Superior temporal gyrus (tissue), 1 donor: Measurements from ENCODE around the gene CRYGN.

Experiments used
- DNase-seq: peaks from one replicate; pipeline ENCODE4 v3.0.0-alpha.2; 2016; ENCODE audit errors: extremely low spot score

The CRYGN gene

GRCh38 chr7:151426904-151427704 is 12.8 kb downstream of the CRYGN start:
- DNase-seq, result no peak

DNA sequence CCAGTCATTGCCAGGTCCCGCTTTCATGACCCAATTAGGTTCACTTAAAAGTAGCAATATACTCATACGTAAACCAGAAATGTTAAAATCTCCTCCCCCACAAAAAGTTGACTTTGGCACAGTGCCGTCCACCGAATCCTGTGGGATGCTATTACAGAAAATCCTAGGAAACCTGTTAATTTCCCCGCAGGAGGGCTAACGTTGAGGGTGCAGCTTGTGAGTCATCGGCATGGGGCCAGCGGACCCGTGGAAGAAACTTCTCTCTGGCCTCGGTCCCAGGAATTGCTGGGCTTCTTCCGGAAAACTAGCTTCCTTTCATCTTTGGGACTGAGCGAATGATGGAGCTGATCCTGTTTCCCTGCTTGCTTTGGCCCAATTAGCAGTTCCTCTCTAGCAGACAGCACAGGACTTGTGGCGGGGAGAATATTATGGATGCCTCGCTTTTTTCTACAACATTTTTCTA is 13.5 kb downstream of the CRYGN start:
- no peak for DNase-seq

- no peak for DNase-seq
Measured at GRCh38 chr7:151425670-151426440, 14.1 kb downstream of the CRYGN start.

GRCh38 chr7:151424799-151425198 is 15.1 kb downstream of the CRYGN start:
- no peak for DNase-seq

GRCh38 chr7:151423936-151424335 is 16.0 kb downstream of the CRYGN start:
- DNase-seq, result no peak

DNA sequence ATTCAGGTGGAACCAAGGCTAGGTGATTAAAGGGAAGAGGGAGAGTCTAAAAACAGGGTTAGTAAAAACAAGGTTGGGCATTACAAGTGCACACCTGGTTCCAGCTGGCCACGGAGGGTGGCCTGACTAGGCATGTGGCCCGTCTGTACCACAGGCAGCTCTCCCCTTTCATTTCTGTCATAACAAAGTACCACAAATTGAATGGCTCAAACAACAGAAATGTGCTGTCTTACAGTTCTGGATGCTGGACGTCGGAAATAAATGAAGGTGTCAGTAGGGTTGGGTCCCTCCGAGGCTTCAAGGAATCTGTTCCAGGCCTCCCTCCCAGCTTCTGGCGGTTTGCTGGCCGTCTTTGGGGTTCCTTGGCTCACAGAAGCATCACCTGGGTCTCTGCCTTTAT is 16.7 kb downstream of the CRYGN start:
- no peak for DNase-seq

- DNase-seq, result no peak
Measured at GRCh38 chr7:151422212-151422611, 17.7 kb downstream of the CRYGN start.

- DNase-seq, result no peak
Measured at GRCh38 chr7:151420144-151420543, 19.8 kb downstream of the CRYGN start.

GRCh38 chr7:151416941-151417315 is 23.0 kb downstream of the CRYGN start:
- no peak for DNase-seq

- DNase-seq, result no peak
Measured at GRCh38 chr7:151416112-151416940, 23.6 kb downstream of the CRYGN start.

- no peak for DNase-seq
Measured at GRCh38 chr7:151415375-151416105, 24.4 kb downstream of the CRYGN start.

DNA sequence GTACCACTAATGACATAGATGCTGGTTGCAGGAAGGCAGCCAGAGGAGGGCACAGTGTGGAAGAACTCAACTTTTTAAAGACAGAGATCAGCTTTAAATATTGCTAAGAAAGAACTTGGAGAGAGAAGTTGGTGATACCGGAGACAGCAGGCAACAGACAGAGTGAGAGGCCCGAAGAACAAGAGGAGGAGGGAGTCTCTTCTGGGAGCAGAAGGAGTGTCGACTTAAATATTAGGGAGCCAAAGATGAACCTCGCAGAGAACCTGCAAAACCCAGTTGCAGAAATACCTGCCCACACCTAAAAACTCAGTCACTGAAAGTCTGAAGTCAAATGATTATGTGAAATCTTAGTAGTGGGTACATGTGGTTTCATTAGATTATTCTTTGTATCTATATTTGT is 26.7 kb downstream of the CRYGN start:
- no peak for DNase-seq

DNA sequence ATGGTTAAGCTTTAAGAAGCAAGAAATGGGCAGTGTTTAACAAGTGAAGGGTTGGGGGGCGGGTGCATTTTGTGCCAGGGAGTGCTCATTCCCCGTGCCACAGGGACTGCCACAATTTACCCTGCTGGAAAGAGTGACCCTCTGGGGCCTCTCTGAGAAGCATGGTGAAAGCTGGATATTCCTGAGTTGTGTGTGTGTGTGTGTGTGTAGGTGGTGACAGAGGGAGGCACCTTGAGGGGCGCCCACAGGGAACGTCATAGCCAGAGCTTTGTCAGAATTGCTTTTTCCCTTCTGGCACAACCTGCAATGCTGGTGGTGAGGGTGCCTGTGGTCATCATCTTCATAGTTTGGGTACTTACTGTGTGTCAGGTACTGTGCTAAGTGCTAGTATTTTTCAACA is 27.6 kb downstream of the CRYGN start:
- DNase-seq, result no peak

DNA sequence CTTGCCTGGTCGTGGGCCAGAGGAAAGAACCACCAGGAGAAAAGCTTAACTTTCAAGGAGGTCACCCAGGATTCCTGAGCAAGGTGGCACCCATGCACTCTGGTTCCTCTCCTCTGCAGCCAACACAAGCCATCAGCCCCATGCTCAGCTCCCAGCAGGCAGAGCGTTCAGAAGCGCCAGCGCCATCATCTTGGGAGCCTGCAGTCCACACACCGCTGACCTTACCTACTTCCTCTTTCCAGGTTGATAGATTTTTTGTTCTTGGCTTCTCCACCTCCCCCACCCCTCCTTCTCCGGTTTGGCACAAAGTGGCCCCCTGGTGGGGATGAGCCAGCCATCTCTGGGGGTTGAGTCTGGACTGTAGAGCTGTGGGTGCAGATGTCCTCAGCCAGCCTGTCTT is 28.4 kb downstream of the CRYGN start:
- no peak for DNase-seq

DNA sequence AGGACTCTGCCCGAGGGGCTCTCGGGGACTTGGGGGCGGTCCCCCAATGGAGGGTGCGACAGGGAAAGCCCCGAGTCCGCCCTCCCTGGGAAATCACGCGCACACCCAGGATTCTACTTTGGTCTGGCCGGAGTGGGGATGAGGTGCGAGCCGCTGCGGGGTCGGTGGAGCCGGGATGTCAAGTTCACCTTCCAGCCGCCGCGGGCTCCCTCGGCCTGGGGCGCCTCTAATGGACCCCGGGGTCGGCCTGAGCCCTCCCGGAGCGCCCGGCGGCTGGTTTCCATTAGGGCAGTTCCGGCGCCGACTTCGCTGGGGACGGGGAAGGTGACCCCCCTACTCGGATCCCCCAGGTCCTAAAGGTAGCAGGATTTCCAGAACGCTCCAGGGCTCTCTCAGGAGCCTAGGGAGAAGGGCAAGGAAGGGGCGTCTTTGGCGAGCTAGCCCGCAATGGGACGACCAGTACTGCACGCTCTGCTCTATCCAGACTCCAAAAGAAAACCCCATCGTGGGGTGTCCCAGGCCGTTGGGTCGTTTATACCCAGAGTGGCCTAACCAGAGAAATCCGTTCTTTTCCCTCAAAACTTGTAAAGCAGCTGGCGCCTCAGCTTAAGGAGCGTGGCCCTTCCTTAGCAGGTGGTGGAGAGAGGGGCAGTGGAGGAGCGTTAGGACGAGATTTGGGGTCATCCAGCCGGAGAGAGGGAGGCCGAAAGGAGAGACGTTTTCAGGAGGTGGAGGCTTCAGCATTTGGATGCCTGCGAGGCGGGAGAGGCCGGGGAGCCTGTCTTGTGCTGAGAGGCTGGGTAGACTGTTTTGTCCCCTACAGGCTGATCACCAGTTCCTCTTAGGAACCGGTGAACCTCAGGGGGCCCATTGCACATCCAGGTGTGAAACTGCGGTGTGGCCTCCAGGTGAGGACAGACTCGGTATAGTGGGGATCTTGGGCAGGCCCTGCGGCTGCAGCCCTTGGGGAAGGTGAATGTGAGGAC is 29.2 kb downstream of the CRYGN start:
- DNase-seq, result no peak

DNA sequence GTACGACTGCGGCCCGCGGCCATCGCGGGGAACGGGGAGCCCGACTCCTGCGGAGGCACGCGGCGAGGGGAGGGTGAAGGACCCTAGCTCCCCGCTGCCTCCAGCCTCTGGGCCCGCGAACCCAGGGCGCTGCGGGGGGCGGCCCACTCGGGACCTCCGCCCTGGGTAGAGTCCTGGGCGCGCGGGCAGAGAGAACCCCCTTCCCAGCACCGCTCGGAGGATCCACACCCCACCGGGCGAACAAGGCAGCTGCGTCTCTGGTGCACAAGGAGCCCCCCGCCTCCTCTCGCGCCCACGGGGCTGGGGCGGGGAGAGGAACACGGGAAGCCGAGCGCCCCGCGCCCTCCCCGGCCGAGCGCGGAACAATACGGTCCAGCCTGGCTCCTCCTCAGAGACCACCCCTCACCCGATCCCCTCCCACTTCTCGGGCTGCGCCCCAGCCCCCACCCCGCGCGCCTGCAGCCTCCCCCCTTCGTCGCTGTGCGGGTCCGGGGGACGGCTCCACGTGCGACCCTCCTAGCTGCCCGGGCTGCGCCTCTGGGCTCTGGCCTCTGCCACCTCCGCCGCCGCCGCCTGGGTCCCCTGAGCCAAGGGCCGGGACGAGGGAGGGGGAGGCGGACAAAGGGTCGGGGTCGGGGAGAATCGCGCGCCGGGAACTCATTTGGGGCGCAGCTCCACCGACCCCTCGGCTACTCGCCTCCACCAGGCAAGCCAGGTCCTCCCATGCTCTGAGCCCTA is 30.1 kb downstream of the CRYGN start, which contains the start of gene WDR86:
Gene WDR86 (minus strand): TSS at position 372 of the 738 bp plus-strand sequence. CDS start 449 bp downstream, outside the sequence.
- DNase-seq, result no peak

GRCh38 chr7:151408839-151409666 is 30.9 kb downstream of the CRYGN start:
- DNase-seq, result no peak

- DNase-seq, result no peak
Measured at GRCh38 chr7:151408498-151408838, 31.5 kb downstream of the CRYGN start.
